Measurements from ENCODE around the gene TMEM181.
A peak's percentile ranks its signal among the peaks of the same experiment; 100 is the strongest.
"Not testable (repeated sequence)": the region's sequence is repeated elsewhere in the genome, so short reads cannot be mapped to it uniquely, and the experiment has no call there.

The TMEM181 gene

DNA sequence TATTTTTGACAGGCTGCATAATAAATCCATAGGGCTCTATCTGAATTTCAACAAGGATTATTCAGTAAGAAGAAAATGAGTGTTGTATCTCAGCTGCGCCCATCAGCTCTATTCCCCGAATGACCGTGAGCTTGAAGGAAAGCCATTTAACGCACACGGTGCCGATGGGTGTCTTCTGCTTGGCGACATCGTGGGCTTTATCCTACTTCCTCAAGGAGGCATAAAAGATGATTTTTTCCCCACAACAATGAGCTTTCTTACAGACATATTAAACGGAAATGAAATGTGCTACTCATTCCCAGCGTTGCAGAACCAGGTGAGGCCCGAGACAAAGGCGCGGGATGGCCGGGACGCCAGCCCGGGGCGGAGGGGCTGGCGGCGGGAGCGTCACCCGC lies 83.9 kb downstream of the TMEM181 start:
- DNase-seq, result no peak

DNA sequence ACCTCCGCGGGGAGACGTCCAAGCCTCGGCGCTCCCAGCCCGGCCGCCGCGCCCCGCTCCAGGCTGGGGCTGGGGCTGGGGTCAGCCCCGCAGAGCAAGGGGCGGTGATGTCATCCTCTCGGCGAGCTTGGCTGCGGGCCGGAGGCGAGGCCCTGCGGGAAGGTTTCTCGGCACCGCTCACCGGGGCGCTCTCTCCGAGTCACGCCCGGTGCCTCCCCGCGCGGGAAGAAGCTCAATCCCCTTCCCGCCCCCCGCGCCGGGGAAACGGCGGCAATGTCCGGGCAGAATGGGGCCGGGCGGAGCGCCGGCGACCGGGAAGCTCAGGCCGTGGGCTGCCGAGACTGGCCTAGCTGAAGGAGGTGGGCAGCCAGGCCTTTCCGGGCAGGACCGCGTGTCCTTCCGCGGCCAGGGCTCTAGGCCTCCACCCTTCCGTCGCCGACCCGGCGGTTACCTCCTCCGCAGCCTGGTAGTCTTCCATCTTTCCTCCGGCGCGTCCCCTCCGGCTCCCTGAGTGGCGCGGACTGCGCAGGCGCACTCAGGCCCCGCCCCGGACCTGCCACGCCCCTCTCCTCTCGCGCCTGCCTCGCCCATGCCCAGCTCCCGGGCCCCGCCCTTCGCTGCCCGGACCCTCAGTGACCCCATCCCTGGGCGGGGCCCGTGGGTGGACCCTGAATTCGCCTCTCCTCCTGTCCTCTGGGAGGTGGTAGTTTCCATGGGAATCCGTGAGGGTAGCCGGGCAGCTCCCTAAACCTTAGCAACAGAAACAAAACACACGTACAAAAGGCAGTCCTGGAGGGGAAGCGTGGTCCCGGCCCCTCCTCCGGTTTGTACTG lies 84.6 kb downstream of the TMEM181 start, which contains the start of gene DYNLT1:
Gene DYNLT1 (minus strand): TSS at position 513 of the 833 bp plus-strand sequence. CDS start 35 bp downstream, at position 478.
- DNase-seq, result peak; percentile 92

DNA sequence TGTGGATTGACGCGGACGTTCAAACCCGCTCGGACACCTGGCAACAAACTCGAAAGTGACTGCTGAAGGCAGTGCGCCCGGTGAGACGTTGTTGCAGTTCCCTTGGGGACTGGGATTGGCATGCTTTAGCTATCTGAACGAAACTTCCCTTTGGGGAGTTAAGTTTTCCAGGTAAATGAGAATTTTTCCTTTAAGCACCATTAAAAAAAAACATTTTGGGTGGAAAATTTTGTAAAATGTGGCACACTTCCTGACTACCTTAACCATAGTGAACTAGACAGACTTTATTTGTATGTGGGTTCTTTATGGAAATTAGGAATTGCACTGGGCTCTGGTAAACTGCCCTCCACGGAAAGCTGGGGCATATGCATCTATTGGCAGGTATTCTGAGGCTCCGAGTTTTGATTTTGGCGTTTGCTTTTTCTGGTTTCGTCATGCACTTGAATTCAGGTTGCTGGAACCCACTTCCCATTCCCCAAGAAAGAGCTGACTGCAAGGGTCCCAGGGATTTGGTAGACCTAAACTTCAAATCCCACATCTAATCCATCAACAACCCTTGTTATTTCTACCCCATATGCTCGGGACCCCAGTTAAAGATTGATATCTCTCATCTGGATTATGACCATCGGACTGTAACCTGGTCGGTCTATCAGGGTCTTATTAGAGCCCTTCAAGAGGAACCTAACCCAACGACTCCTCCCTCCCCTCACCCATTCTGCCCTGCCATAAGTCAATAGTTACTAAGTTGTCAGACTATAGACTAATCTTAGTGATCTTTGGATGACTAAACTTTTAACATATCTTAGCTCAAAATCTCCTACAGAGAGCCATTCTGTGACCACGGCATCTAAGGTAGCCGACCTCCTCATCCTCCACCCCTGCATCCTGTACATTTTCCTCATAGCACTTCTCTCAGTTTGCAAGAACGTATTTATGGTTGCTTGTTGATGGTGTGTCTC lies 85.5 kb downstream of the TMEM181 start:
- DNase-seq, result peak; percentile 49

DNA sequence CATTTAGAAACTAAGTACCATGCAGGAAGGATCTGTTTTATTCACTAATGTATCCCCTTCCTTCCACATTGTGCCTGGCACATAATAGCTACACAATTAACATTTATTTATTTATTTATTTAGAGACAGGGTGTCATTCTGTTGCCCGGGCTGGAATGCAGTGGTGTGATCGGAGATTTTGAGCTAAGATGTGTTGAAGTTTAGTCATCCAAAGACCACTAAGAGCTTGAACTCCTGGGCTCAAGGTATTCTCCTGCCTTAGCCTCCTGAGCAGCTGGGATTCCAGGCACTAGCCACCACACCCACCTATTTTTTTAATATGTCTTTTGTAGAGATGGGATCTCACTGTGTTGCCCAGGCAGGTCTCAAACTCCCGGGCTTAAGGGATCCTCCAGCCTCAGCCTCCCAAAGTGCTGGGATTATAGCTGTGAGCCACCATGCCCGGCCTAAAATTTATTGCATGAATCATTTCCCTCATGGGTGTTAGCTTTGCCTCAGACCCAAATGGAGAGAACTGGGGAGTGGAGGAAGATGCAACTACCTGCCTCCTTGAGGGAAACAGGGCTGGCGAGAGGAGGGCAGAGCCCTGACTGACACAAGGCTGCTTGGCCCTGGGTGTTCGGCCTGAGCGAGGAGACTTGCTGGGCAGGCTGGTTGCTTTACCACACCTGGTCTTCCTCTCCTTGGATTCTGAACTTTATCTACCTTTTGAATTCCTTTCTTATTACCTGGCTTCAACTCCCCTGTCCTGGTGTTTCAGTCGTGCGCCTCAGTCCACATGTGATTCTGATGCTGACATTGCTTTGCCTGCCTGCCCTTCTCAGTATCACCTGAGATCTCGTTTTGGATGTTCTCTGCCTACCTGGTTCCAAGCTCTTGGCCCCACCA lies 86.4 kb downstream of the TMEM181 start:
- no peak for DNase-seq

DNA sequence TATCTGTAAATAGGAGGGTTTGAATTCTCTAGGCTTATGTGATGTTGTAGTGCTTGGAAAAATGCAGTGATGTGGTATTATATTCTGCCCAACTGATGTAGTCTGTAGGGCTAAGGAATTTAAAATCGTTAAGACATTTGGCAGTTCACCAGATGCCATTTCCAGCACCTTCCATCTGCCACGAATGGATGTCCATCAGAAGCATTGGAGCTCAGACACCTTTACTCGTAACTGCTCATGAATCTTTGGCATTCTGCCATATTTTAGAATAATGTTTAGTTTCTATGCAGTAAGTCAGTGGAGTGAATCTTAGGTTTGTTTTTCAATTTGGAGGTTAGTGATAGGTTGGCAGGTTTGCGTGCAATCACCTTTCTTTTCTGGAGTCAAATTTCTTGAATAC lies 87.6 kb downstream of the TMEM181 start:
- DNase-seq, result no peak

DNA sequence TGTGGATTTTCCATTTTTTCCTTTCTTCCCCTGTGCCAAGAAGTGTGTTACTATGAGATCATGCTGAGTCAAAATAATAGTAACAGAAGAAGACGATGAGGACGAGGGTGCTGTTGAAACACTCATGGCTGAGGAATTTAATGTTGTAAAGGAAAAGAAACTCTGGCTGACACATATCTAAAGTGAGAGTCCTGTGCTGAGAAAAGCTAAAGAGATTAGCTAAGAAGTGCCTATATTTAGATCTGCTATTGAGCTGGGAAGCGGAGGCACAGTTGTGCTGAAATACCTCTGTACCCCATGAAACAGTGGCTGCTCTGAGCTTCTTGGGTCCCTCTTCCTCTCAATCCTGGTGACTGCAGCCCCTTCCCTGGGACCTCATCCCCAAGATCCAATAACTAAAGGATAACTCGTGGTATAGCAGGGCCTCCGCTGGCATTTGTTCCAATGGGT lies 88.8 kb downstream of the TMEM181 start:
- no peak for DNase-seq

DNA sequence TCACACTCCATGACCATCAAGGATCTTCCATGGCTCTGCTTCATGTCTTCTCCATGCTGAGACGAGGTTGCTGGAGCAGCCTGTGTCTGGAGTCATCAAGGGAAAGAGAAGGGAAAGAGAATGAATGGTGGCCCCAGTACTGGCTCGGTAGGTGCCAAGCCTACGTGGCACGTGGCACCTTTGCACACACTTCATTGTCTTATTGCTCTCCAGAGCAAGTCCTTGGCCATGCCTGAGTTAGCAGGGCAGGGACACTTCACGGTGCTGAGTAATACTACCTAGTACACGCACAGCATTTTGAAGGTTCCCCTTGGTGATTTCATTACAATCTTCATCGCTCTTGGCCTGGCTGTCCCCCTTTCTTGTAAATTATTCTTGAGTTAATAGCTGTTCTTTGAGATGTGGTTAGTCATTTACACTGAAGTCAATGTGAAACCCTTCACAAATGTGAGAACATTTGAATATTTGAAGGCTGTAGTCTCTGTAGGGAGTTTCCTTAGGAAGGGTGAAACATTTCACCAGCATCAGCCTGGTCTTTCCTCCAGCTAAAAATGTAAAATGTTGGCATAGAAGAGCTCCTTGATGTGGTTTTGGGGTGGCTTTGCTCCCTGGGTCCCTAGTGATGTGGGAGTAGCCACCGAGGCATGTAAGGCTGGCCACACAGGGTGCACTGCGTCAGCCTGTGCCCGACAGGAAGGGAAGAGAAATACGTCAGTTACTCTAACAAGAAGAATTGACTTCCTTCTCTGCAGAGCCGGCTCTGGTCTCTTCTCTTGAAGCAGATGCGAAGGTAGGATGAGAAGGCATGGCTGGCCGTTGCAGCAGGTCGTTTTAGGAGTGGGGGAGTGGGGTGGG lies 89.6 kb downstream of the TMEM181 start, which contains the start of gene SYTL3:
Gene SYTL3 (plus strand): TSS at position 766 of the 855 bp plus-strand sequence. CDS start 13,215 bp downstream, outside the sequence.
- peak; percentile 89 for DNase-seq

DNA sequence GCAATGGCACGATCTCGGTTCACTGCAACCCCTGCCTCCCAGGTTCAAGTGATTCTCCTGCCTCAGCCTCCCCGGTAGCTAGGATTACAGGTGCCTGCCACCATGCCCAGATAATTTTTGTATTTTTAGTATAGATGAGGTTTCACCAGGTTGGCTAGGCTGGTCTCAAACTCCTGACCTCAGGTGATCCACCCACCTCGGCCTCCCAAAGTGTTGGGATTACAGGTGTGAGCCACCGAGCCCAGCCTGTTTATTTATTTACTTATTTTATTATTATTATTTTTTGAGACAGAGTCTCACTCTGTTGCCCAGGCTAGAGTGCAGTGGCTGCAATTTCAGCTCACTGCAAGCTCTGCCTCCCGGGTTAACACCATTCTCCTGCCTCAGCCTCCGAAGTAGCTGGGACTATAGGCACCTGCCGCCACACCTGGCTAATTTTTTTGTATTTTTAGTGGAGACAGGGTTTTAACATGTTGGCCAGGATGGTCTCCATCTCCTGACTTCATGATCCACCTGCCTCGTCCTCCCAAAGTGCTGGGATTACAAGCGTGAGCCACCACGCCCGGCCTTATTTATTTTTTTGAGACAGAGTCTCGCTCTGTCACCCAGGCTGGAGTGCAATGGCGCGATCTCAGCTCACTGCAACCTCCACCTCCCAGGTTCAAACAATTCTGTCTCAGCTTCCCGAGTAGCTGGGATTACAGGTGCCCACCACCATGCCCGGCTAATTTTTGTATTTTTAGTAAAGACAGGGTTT lies 92.3 kb downstream of the TMEM181 start:
- DNase-seq, result not testable (repeated sequence)

DNA sequence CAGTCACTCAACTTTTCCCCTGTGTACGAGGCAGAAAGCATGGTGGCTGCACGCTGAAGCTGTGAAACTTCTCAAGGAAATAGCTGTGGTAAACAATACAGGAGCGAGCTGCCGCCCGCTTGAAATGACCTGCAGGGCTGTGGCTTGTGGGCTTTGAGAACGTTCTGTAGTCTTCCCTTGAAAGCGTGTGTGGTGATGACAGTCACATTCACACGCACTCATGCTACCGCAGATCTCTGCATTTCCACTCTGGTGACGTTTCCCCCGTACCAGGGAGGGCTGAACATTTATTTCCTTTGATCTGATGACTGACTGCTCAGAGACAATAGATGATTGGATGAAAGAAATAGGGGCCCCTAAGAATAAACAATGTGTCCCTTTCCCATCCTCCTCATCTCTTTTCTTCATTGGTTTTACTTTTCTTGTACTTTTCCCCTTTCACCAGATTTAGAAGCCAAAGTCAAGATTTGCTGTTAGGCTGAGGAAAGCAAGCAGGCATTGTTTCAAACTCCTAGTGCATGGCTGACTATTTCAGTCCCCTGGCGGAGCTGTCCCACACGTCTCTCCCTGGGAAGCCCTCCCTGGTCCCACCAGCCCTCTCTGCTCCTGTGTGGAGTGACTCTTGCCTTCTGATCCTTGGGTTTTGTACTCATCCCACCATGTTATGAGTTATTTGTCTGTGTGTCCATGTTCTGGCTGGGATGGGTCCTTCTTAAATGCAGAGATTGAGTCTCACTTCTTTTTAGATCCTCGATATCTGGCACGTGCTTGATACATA lies 93.9 kb downstream of the TMEM181 start:
- DNase-seq, result no peak

DNA sequence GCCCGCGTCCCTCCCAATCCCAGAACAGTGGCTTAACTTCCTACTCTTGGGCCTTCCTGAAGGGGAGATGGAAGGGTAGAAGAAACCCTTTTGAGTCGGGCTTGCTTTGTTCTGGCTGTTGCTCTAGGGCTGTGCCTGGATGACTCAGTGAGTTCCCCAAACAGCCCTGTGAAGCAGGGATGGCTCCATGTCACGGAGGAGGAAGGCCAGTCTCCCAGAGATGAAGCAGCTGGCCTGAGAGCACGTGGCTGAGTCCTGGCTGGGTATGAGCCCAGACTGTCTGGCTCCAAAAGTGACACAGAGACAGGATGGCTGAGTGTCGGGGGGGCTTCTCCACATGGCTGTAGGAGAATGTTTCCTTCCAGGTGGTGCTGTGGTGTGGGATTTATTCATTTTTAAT lies 94.6 kb downstream of the TMEM181 start:
- DNase-seq, result peak; percentile 85

DNA sequence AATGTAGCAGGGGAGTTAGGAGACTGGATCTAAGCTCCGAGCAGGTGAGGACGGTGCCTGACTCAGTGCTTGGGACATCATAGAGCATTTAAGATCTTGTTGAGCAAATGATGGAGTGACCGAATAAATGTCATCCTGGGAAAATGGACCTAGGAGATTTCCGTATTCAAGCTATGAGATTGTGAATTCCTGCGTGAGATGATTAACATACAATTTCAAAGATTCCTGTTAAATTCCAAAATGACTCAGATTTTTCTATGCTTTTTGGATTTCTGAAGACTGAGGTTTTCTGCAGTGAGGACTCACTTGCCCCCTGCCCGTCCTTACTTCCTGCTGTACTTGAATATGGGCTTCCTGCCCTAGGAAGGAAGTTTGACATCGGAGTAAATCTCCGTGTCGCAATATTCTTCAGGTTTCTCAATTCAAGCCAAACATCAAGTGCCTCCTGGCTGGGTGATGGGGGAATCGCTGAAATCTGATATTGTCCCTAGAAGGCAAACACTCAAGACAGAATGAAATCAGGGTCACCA lies 95.1 kb downstream of the TMEM181 start:
- DNase-seq, result peak; percentile 83

DNA sequence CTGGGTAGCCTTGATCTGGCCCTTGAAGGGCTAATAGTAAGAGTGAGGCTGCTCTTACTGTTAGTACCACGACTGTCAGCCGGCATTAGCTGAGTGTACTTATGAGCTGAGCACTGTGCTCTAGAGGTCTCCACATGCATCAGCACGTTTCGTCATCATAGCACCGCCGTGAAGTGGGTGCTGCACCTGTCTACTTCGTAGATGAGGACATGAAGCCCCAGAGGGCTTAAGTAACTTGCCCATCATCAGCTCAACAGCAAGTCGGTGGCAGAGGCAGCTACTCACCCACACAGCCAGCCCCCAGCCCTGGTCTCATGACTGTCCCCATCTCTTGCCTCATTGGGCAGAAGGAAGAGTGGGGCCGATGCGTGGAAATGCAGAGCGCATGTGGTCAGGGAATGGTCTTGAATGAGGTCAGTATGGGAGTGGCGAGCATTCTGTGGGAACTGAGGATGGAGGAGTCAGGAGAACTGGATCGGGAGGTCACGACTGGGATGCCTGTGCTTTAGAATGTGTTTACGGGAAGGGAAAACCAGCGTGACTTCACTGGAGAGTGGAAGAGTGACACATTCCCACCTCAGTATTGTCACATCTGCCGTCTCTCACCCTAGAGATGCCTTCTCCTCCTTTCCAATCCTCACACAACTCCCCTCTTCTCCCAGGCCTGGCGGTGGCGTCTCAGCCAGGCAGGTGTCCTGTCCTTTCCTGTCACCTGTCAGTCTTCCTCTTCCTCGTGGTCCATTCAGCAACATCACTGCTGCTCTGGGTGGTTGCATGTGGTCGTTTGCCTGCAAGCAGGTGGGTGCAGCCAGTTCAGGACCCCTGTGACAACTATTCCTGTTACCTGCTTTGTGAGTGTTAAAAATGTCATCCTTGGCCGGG lies 95.9 kb downstream of the TMEM181 start:
- DNase-seq, result peak; percentile 95

DNA sequence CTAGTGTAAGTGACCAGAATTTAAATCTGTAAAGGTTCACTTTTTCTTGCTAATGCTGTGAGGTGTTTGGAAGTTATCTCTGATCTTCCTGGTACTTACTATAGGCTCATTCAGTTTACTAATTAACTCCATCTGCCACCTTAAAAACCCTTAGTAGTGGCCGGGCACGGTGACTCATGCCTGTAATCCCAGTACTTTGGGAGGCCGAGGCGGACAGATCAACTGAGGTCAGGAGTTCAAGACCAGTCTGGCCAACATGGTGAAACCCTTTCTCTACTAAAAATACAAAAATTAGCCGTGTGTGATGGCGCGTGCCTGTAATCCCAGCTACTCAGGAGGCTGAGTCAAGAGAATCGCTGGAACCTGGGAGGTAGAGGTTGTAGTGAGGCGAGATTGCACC lies 97.1 kb downstream of the TMEM181 start:
- peak; percentile 61 for DNase-seq

DNA sequence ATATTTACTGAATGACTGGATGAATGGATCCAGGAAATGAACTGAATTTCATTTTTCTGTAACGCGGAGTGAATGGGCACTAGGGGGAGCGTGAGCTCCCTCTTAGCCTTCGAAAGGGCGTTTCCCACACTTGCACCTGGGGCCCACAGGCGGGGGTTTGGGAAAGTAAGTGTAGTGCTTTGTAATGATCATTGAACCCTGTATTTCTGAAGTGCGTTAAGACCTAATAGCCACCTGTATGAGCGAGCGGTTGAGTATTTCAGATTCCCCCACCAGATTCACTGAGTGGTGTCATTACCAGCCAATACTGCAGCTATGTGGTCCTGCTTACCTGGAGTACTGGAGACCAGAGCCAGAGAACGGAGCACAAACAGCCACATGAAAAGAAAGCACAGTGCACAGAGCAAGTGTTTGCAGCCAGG lies 100.5 kb downstream of the TMEM181 start:
- DNase-seq, result peak; percentile 93

DNA sequence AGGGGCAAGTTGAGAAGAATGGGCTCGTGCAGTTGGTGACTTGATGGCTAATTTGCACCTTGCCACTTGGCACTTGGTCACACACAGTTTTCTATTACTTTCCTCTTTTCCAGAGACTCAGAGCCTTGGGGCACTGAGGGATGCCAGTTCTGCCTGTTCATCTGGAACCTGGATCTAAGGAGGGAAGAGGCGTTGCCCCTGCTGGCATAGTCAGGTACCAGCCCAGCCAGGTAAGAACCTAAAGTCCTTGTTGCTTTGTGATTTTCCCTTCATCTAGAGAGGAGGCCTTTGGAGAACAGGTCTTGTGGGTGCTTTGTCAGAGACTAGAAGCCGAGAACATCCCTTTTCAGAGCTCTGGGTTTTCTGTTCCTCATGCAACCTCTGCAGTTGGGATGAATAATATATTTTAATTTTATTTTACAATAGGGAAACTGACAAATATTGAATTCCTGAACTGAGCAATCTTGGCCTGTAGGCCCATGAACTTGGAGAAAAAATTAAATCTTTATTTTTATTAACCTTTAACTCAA lies 101.3 kb downstream of the TMEM181 start:
- DNase-seq, result peak; percentile 69

DNA sequence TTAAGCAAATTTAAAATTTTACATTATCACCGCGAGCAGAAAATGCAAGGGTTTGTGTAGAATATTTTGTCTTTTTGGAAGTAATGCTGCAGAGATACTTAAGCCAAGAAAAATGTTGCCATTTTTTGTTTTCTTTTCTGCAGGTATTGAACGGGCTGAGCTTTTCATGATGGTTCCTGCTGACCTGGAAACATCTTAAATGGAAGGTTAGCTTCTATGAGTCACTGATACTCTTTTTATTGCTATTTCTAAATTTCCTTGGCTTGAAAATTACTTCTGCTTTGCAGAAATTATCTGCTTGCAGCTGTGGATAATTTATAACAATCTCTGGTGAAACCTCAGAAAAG lies 102.7 kb downstream of the TMEM181 start:
- no peak for DNase-seq

DNA sequence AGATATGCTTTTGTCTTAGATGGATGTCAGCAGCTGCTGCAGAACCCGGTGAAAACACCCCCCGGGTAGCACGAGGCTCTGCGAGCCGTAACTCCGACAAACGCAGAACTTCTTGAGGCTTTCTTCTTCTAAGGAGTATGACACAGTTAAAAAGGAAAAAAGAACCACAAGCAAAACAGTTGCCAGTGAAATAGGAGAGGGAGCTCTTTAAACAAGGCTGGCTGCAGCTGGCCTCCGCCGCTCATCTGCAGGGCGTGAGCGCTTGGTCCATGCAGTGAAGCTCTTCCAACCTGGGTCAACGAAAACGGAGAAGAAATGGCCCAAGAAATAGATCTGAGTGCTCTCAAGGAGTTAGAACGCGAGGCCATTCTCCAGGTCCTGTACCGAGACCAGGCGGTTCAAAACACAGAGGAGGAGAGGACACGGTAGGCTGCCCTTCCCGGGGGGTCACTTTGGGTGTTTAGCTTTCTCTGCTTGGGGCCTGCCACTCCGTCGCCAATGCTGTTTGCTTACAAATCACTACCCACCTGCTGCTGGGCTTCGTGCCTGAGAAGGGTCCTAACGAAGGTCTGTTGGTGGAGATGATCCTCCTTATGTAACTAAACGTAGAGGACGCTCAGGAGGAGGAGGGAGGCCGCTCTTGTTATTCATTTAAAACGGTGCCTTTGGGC lies 103.2 kb downstream of the TMEM181 start:
- peak; percentile 70 for DNase-seq
